ENCODE results near the gene SLC38A8.

The SLC38A8 gene

GRCh38 chr16:84022644-84023043, 20.0 kb downstream of the SLC38A8 start:
- H3K36me3 ChIP-seq (ENCODE audit: control insufficient read depth, insufficient read depth, low read length): no peaks in the 10 kb centered on the region
- no peak for DNase-seq (ENCODE audit: extremely low read depth, insufficient read length)
- no peak for TF ChIP-seq CTCF (IDR thresholded peaks at IDR 0.05; ENCODE audit: insufficient read depth, low read length, poor library complexity, severe bottlenecking)
- no peak overlapping the region for H3K4me3 ChIP-seq (replicated peaks; ENCODE audit: low read depth, low read length)
- no peaks in the 10 kb centered on the region for H3K27me3 ChIP-seq (replicated peaks; ENCODE audit: control insufficient read depth, insufficient read depth, low read length)

GRCh38 chr16:84021488-84021887, 21.1 kb downstream of the SLC38A8 start:
- Histone ChIP-seq H3K4me3 (replicated peaks; ENCODE audit: low read depth, low read length) (no peak overlapping the region), H3K36me3 (ENCODE audit: control insufficient read depth, insufficient read depth, low read length) (no peaks in the 10 kb centered on the region), H3K27me3 (replicated peaks; ENCODE audit: control insufficient read depth, insufficient read depth, low read length) (no peaks in the 10 kb centered on the region)
- no peak for TF ChIP-seq CTCF (IDR thresholded peaks at IDR 0.05; ENCODE audit: insufficient read depth, low read length, poor library complexity, severe bottlenecking)
- no peak for DNase-seq (ENCODE audit: extremely low read depth, insufficient read length)

GRCh38 chr16:84020353-84020752, 22.2 kb downstream of the SLC38A8 start:
- H3K36me3 ChIP-seq (ENCODE audit: control insufficient read depth, insufficient read depth, low read length): no peaks in the 10 kb centered on the region
- no peak for DNase-seq (ENCODE audit: extremely low read depth, insufficient read length)
- no peaks in the 10 kb centered on the region for H3K27me3 ChIP-seq (replicated peaks; ENCODE audit: control insufficient read depth, insufficient read depth, low read length)
- no peak for TF ChIP-seq CTCF (IDR thresholded peaks at IDR 0.05; ENCODE audit: insufficient read depth, low read length, poor library complexity, severe bottlenecking)
- no peak overlapping the region for H3K4me3 ChIP-seq (replicated peaks; ENCODE audit: low read depth, low read length)

GRCh38 chr16:84018710-84019109, 23.9 kb downstream of the SLC38A8 start:
- Histone ChIP-seq H3K4me3 (replicated peaks; ENCODE audit: low read depth, low read length) (no peak overlapping the region), H3K27me3 (replicated peaks; ENCODE audit: control insufficient read depth, insufficient read depth, low read length) (no peaks in the 10 kb centered on the region), H3K36me3 (ENCODE audit: control insufficient read depth, insufficient read depth, low read length) (no peaks in the 10 kb centered on the region)
- TF ChIP-seq CTCF (IDR thresholded peaks at IDR 0.05; ENCODE audit: insufficient read depth, low read length, poor library complexity, severe bottlenecking): no peak
- no peak for DNase-seq (ENCODE audit: extremely low read depth, insufficient read length)

- TF ChIP-seq CTCF (IDR thresholded peaks at IDR 0.05; ENCODE audit: insufficient read depth, low read length, poor library complexity, severe bottlenecking): no peak
- no peaks in the 10 kb centered on the region for H3K27me3 ChIP-seq (replicated peaks; ENCODE audit: control insufficient read depth, insufficient read depth, low read length)
- no peak for DNase-seq (ENCODE audit: extremely low read depth, insufficient read length)
- no peak overlapping the region for H3K4me3 ChIP-seq (replicated peaks; ENCODE audit: low read depth, low read length)
- no peaks in the 10 kb centered on the region for H3K36me3 ChIP-seq (ENCODE audit: control insufficient read depth, insufficient read depth, low read length)
Measured at GRCh38 chr16:84016477-84016876, 26.1 kb downstream of the SLC38A8 start.

- Histone ChIP-seq H3K36me3 (ENCODE audit: control insufficient read depth, insufficient read depth, low read length) (no peaks in the 10 kb centered on the region), H3K27me3 (replicated peaks; ENCODE audit: control insufficient read depth, insufficient read depth, low read length) (no peaks in the 10 kb centered on the region), H3K4me3 (replicated peaks; ENCODE audit: low read depth, low read length) (no peak overlapping the region)
- DNase-seq (ENCODE audit: extremely low read depth, insufficient read length): no peak
- TF ChIP-seq CTCF (IDR thresholded peaks at IDR 0.05; ENCODE audit: insufficient read depth, low read length, poor library complexity, severe bottlenecking): no peak
Measured at GRCh38 chr16:84015399-84015798, 27.2 kb downstream of the SLC38A8 start.

Data from GM06990 (cell line).